OCI-LY1 (cell line): Measurements from ENCODE around the gene CEP164.

ENCODE experiments used
- H2AFZ ChIP-seq: fragments of 200-600 bp; sonication (generic), shearing (Covaris generic); 2 replicates; pipeline ENCODE4 v1.6.0; 2014; ENCODE audit warnings: antibody characterized with exemption, mild to moderate bottlenecking, low read length
- H3F3A ChIP-seq: fragments of 200-600 bp; sonication (generic), shearing (Covaris generic); 2 replicates; pipeline ENCODE4 v1.6.0; 2014; ENCODE audit warnings: mild to moderate bottlenecking, antibody characterized with exemption, low read length, moderate library complexity; ENCODE audit not compliant: insufficient read depth
- H3K27ac ChIP-seq: fragments of 200-600 bp; sonication (generic); 2 replicates; pipeline ENCODE4 v1.5.1; 2014; ENCODE audit warnings: low read length, mixed run types, mild to moderate bottlenecking, low read depth; ENCODE audit not compliant: poor library complexity, severe bottlenecking
- H3K27me3 ChIP-seq: fragments of 200-600 bp; sonication (generic); 2 replicates; pipeline ENCODE4 v1.6.0; 2014; ENCODE audit warnings: antibody characterized with exemption, mild to moderate bottlenecking, low read length, moderate library complexity; ENCODE audit not compliant: insufficient read depth
- H3K36me3 ChIP-seq: fragments of 200-600 bp; sonication (generic); 2 replicates; pipeline ENCODE4 v1.6.1; 2014; ENCODE audit warnings: mild to moderate bottlenecking, antibody characterized with exemption, low read length, moderate library complexity, mixed read lengths; ENCODE audit not compliant: insufficient read depth
- H3K4me1 ChIP-seq: fragments of 200-600 bp; sonication (generic); 2 replicates; pipeline ENCODE4 v1.5.1; 2014; ENCODE audit warnings: mild to moderate bottlenecking, low read length, moderate library complexity; ENCODE audit not compliant: insufficient read depth, severe bottlenecking
- H3K4me2 ChIP-seq: fragments of 200-600 bp; sonication (generic), shearing (Covaris generic); 2 replicates; pipeline ENCODE4 v1.6.1; 2014; ENCODE audit warnings: low read length
- H3K4me3 ChIP-seq: fragments of 200-600 bp; sonication (generic); 2 replicates; pipeline ENCODE4 v1.5.1; 2014; ENCODE audit warnings: low read length, low read depth, mild to moderate bottlenecking, mixed read lengths; ENCODE audit not compliant: poor library complexity, severe bottlenecking
- H3K79me2 ChIP-seq: fragments of 200-600 bp; shearing (Covaris generic); 2 replicates; pipeline ENCODE4 v1.6.1; 2016; ENCODE audit warnings: mixed run types, low read length, mixed read lengths; ENCODE audit not compliant: insufficient read depth
- H3K9ac ChIP-seq: fragments of 200-600 bp; sonication (generic), shearing (Covaris generic); 2 replicates; pipeline ENCODE4 v1.6.1; 2014; ENCODE audit warnings: mild to moderate bottlenecking, low read length, mixed read lengths
- H3K9me2 ChIP-seq: fragments of 200-600 bp; sonication (generic), shearing (Covaris generic); 2 replicates; pipeline ENCODE4 v1.6.1; 2014; ENCODE audit warnings: low read depth, mild to moderate bottlenecking, low read length, mixed read lengths
- H3K9me3 ChIP-seq: fragments of 200-600 bp; shearing (Covaris generic); 2 replicates; pipeline ENCODE4 v1.6.1; 2014; ENCODE audit warnings: low read length, mixed read lengths
- H4K20me1 ChIP-seq: fragments of 200-600 bp; sonication (generic), shearing (Covaris generic); 2 replicates; pipeline ENCODE4 v1.6.0; 2016; ENCODE audit warnings: mild to moderate bottlenecking, low read length; ENCODE audit not compliant: insufficient read depth
- CTCF ChIP-seq: fragments of 200-600 bp; sonication (generic), shearing (Covaris generic); IDR thresholded peaks from 2 replicates; pipeline ENCODE4 v1.5.1; 2017; ENCODE audit warnings: mild to moderate bottlenecking, antibody characterized with exemption, low read length, moderate library complexity, mixed read lengths
- EZH2 ChIP-seq: fragments of 200-600 bp; sonication (generic), shearing (Covaris generic); IDR thresholded peaks from 2 replicates; pipeline ENCODE4 v1.8.0; 2017; ENCODE audit warnings: borderline replicate concordance, mixed run types, mild to moderate bottlenecking, antibody characterized with exemption, low read length, moderate library complexity, mixed read lengths

Gene CEP164

GRCh38 chr11:117313828-117314768 is 13.6 kb upstream of the CEP164 start:
- Histone ChIP-seq H2AFZ (no peak overlapping the region), H3K4me2 (no peak overlapping the region), H3K4me3 (no peak overlapping the region)

GRCh38 chr11:117314840-117315239 is 12.8 kb upstream of the CEP164 start:
- no peak overlapping the region for H3K27ac ChIP-seq
- H3K36me3 ChIP-seq, result no peaks in the 10 kb centered on the region
- no peak overlapping the region for H3K4me3 ChIP-seq
- no peak overlapping the region for H2AFZ ChIP-seq
- no peaks in the 10 kb centered on the region for H3K27me3 ChIP-seq
- H3K9me3 ChIP-seq, result no peaks in the 10 kb centered on the region
- no peaks in the 10 kb centered on the region for H3F3A ChIP-seq
- H3K79me2 ChIP-seq, result no peaks in the 10 kb centered on the region
- H4K20me1 ChIP-seq, result no peaks in the 10 kb centered on the region
- no peaks in the 10 kb centered on the region for H3K4me1 ChIP-seq
- H3K4me2 ChIP-seq, result no peak overlapping the region
- TF ChIP-seq CTCF, result no peak
- no peak for TF ChIP-seq EZH2
- no peaks in the 10 kb centered on the region for H3K9me2 ChIP-seq
- no peak overlapping the region for H3K9ac ChIP-seq

More at GRCh38 chr11:117313828-117314768, 13.6 kb upstream of the CEP164 start:
- Histone ChIP-seq H3K9me3 (no peaks in the 10 kb centered on the region), H3K79me2 (no peaks in the 10 kb centered on the region), H3F3A (no peaks in the 10 kb centered on the region), H3K9ac (no peak overlapping the region), H4K20me1 (no peaks in the 10 kb centered on the region), H3K4me1 (no peaks in the 10 kb centered on the region), H3K36me3 (no peaks in the 10 kb centered on the region), H3K27ac (no peak overlapping the region), H3K9me2 (no peaks in the 10 kb centered on the region), H3K27me3 (no peaks in the 10 kb centered on the region)
- TF ChIP-seq CTCF, result no peak
- TF ChIP-seq EZH2, result no peak

GRCh38 chr11:117315285-117316196 is 12.1 kb upstream of the CEP164 start:
- Histone ChIP-seq H3K36me3 (no peaks in the 10 kb centered on the region), H4K20me1 (no peaks in the 10 kb centered on the region), H3K27me3 (no peaks in the 10 kb centered on the region), H2AFZ (no peak overlapping the region), H3K27ac (no peak overlapping the region), H3F3A (no peaks in the 10 kb centered on the region), H3K4me1 (no peaks in the 10 kb centered on the region), H3K9me3 (no peaks in the 10 kb centered on the region), H3K79me2 (no peaks in the 10 kb centered on the region), H3K9me2 (no peaks in the 10 kb centered on the region), H3K4me3 (no peak overlapping the region), H3K9ac (no peak overlapping the region), H3K4me2 (no peak overlapping the region)
- TF ChIP-seq EZH2, result no peak
- no peak for TF ChIP-seq CTCF
